T-helper 2 cell treated with Interferon-gamma antibody and Interleukin-4, amounts not matched to agents 100 ng/mL and 5 ng/mL, for 36 hours (primary cell): ENCODE measurements around the gene FLNB. TPM values are rescaled to one million over a fixed set of nuclear protein-coding genes. Genes with fewer than 3 reads are reported as not detected.

Source experiments
- intact Hi-C: fragments of 100-400 bp; cut with micrococcal nuclease; formaldehyde crosslinking; loops from one replicate; pipeline ENCODE4 v1.15.1; 2023
- total RNA-seq: library from RNA; stranded (reverse); gene quantifications from 2 replicates; pipeline ENCODE4 v1.2.3, GENCODE V29; 2022

FLNB gene, protein sequence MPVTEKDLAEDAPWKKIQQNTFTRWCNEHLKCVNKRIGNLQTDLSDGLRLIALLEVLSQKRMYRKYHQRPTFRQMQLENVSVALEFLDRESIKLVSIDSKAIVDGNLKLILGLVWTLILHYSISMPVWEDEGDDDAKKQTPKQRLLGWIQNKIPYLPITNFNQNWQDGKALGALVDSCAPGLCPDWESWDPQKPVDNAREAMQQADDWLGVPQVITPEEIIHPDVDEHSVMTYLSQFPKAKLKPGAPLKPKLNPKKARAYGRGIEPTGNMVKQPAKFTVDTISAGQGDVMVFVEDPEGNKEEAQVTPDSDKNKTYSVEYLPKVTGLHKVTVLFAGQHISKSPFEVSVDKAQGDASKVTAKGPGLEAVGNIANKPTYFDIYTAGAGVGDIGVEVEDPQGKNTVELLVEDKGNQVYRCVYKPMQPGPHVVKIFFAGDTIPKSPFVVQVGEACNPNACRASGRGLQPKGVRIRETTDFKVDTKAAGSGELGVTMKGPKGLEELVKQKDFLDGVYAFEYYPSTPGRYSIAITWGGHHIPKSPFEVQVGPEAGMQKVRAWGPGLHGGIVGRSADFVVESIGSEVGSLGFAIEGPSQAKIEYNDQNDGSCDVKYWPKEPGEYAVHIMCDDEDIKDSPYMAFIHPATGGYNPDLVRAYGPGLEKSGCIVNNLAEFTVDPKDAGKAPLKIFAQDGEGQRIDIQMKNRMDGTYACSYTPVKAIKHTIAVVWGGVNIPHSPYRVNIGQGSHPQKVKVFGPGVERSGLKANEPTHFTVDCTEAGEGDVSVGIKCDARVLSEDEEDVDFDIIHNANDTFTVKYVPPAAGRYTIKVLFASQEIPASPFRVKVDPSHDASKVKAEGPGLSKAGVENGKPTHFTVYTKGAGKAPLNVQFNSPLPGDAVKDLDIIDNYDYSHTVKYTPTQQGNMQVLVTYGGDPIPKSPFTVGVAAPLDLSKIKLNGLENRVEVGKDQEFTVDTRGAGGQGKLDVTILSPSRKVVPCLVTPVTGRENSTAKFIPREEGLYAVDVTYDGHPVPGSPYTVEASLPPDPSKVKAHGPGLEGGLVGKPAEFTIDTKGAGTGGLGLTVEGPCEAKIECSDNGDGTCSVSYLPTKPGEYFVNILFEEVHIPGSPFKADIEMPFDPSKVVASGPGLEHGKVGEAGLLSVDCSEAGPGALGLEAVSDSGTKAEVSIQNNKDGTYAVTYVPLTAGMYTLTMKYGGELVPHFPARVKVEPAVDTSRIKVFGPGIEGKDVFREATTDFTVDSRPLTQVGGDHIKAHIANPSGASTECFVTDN (N-terminal part only)
- 63.1 and 70.4 TPM in 2 replicates for total RNA-seq

- intact Hi-C loops: loop anchor here (1.0 to 5.0 kb wide), 8 partner anchors 27 to 298 kb away; partner anchors contain the start of genes ABHD6, HTD2 and RPP14
Observed at GRCh38 chr3:58008141-58009025, at the start of gene FLNB. Gene FLNB (plus strand): TSS chr3:58008422. CDS start chr3:58008565, 143 bp downstream.

DNA sequence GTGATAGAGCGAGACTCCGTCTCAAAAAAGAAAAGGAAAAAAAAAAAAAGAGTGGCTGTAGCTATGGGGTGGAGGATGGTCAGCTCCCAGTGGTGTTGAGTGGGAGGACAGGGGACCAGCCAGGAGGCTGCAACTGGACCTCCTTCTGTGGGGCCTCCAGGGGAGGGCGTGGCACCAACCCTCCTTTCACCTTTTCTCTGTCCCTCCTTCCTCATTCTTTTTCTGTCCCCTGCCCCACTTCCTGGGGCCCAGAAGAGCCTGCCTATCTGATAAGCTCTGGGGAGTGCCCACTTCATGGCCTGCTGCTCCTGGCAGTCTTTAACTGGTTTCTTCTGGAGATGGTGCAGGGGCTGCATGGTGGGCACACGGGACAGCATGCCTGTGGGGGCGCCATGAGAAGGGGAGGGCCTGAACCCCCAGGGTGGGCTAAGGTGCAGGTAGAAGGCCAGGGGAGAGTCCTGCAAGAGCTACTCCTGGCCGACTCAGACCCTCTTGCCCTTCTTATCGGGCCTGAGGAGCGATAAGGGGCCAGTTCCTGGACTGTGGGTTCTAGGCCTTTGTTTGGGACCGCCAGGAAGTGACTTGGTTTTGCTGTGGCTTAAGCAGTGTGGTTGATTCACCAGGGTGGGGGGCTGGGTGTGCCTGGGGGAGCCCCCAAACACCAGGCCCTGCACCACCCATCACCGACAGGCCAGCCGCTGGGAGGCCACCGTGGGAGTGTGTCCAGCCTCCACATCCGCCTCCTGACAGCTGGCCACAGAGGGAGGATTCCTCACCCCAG, 49.4 kb upstream of the FLNB start:
- intact Hi-C loops: no loop called here

DNA sequence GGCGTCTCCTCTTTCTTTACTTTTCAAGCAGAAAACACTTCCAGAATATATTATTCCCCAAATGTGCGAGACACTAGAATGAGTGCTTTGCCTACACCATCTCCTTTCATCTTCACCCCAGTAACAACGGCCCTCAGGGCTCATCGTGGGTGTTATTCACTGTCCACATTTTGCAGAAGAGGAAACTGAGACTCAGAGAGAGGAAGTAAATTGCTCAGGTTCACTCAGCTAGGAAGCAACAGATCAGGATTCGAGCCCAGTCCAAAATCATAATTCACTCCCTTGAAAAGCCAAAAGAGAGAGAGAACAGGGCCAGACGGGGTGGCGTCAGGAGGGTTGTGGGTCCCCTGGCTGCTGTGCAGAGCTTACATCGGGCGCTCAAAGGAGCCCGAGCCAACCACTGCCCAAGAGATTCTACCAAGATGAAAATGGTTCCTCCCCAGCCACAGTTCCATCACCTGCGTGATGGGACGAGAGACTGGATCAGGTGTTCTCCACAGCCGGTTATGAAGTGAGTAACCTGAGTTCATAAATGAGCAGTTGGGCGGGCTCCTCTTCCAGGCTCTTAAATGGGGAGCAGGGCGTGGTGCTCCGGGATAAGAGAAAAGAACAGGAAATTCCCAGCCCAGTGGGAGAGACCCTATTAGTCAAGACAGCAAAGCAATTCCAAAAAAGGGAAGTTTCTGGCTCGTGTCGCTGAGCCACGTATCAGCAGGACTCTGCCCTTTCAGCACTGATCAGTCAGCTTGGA, 48.6 kb upstream of the FLNB start:
- intact Hi-C loops: loop anchor here (5.0 kb wide), 2 partner anchors 48 to 218 kb away; partner anchors contain the start of gene FLNB

DNA sequence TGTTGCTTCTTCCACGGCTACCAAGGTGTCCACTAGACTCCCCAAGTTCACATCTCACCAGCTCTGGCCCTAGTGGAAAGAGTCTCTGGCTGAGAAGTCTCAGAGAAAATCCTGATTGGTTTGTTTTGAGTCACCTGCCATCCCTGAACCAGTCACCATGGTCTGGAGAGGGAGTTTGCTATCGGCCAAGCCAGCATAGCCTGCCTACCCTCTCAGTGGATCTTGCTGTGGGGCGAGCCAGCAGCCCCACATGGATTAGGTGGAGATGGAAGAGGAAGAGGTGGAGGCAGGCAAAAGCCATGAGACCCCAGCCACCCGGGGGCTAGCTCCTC, 48.1 kb upstream of the FLNB start:
- intact Hi-C loops: loop anchor here (5.0 kb wide), 2 partner anchors 47 to 217 kb away; partner anchors contain the start of gene FLNB

DNA sequence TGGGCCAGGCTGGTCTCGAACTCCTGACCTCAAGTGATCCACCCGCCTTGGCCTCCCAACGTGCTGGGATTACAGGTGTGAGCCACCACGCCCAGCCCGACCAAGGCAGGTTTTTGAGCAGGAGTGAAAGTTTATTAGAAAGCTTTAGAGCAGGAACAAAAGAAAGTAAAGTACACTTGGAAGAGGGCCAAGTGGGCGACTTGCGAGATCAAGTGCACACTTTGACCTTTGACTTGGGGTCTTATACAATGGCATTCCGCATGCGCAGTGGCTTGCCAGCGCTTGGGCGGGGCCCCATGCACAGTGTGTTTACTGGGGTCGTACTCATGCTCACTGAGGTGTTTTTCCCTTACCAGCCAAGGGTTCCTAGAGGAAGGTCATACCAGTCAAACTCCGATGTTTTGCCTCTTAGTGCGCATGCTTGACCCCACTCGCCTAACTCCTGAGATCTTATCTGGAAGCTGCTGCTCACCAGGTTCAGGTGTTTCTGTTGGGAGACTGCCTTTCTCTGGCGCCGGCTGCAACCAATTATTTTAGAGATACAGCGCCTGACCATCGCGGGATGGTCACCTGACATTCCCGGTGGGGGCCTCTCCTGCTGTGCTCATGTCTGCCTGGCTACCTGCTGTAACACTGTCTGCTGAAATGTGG, 46.9 kb upstream of the FLNB start:
- intact Hi-C loops: loop anchor here (5.0 kb wide), 2 partner anchors 46 to 216 kb away; partner anchors contain the start of gene FLNB

DNA sequence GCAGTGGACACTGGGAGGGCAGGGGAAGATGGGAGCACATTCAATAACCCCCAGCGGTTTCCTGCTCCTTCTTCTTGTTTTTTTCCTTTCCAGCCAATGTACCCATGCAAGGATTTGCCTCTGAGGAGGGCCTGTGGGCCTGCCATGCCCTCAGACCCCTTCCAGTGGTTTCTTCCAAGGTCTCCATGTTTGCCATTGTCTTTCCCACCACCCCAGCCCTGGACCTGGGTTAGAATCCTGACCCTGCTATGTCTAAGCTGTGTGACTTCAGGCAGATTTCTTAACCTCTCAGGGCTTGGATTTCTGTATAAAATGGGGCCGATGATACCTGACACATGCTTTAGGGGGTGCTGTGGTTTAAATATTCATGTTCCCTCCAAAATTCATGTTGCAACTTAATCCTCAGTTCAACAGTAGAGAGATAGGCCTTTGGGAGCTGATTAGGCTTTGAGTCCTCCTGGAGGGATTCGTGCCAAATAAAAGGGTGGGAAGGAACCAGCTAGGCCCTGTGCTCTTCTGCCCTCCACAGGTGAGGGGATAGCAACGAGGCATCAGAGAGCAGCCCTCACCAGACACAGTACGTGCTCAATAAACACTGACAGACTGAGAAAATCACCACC, 46.3 kb upstream of the FLNB start:
- intact Hi-C loops: loop anchor here (5.0 kb wide), 2 partner anchors 45 to 215 kb away; partner anchors contain the start of gene FLNB

GRCh38 chr3:57962448-57962834, 45.8 kb upstream of the FLNB start:
- intact Hi-C loops: loop anchor here (5.0 kb wide), 2 partner anchors 45 to 215 kb away; partner anchors contain the start of gene FLNB

DNA sequence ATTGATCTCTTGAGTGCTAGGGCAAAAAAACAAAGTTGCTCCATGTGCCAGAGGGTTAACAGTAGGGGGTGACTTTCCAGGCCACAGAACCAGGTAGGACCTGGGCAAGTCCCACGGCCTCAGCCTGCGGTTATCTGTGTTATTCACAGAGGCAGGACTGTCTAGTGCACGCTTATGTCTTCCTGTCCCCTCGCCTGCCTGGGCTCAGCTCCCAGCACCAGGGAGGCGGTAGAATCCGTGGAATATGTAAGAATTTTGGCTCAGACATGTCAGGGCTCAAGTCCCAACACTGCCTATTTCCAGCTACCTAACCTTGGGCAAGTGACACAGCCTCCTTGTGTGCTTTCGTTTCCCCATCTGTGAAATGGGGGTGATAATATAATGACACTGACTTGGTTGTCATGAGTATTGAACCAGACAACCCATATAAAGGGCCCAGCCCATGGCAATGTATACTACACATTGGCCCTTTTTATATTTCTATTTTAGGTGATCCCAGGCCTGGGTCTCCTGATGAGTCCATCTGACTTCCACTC, 44.3 kb upstream of the FLNB start:
- intact Hi-C loops: loop anchor here (5.0 kb wide), 2 partner anchors 43 to 213 kb away; partner anchors contain the start of gene FLNB

- intact Hi-C loops: no loop called here
Observed at GRCh38 chr3:57966829-57967228, 41.4 kb upstream of the FLNB start.

DNA sequence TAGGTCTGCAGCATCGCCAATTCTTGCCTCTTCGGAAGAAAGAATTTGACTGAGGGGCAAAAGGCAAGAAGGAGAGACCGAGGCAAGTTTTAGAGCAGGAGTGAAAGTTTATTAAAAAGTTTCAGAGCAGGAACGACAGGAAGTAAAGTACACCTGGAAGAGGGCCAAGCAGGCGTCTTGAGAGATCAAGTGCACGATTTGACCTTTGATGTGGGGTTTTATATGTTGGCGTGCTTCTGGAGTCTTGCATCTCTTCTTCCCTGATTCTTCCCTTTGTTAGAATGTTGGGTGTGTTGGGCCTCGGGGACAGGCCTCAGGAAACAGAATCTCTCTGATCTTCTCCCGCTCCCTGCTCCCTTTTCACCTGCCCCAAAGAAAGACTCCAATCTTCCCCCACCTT, 40.6 kb upstream of the FLNB start:
- intact Hi-C loops: no loop called here

GRCh38 chr3:57968501-57968900, 39.7 kb upstream of the FLNB start:
- intact Hi-C loops: no loop called here

DNA sequence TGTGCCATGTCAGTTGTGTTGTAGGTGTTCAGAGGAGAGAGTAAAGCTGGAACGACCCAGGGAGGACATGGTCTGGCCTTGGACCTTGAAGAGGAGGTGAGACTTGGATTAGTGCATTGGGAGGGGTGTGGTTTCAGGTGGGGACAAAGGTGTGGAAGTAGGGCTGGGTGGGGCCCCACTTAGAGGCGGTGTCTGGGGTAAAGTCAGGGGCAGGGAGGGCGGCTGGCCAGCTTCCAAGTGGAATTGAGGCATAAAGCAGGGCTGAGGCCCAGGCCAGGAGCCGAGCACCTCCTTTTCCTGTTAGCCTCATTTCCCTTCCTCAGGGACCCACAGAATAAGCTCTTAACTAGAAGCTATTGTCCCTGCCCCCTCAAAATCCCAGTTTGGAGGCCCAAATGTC, 36.2 kb upstream of the FLNB start:
- intact Hi-C loops: no loop called here

DNA sequence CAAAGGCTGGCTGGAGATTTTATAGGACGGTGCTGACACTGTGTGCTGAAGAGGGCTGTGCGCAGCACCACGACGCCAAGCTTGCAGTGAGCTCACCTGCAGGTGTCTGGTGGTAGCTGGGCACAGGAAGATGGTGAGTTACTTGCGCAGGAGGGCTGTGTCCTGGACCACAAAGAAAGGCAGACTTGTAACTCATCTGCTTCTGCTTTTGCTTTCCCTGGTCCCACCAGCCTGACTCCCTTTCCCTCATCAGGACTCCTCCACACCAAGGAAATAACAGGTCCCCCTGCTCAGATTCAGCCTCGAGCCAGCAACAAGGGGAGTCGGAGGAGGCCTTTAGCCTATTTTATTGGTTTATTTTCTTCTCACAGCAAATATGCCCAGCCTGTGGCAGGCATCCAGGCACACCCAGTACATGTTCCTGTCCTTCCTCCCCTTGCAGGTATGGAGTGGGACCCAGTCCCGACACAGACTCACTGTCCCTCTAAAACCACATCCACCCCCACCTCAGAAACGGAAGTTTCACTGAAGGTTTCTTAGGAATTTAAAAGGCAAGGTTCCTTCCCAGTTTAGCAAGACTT, 35.6 kb upstream of the FLNB start:
- intact Hi-C loops: no loop called here

- intact Hi-C loops: no loop called here
Observed at GRCh38 chr3:57973715-57974477, 34.3 kb upstream of the FLNB start.

DNA sequence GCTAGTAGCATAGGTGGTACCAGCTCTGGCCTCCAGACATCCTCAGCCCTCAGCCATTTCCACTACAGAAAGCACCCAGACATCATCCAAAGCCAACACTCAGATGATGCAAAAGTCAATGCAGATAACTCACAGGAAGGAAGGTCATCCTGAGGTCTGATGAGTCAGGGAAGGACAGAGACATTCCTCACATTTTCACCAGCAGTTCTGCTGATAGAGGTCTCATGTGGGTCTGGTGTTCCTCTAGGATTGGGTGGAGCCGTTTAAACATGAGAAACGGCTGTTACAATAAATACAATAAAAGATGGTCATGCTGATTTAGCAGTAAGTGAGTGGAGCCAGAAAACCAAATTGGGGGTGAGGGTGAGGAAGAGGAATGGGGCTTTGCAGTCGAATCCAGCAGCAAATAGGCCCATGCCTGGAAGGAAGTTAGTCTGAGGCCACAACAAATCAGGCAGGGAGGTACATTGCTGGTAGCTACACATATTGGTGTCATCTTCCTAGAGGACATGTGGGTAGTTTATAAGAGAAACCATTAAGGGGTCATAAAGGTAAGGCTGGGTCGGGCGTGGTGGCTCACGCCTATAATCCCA, 33.3 kb upstream of the FLNB start:
- intact Hi-C loops: no loop called here

GRCh38 chr3:57977818-57978235, 30.4 kb upstream of the FLNB start:
- intact Hi-C loops: no loop called here
